WTC11 (cell line): Measurements from ENCODE around the gene BANK1.

Experiments
- TF ChIP-seq, protein P1 (sequence below): sonication (generic); formaldehyde crosslinking; IDR thresholded peaks from 2 replicates; pipeline ENCODE4 v1.8.1; 2022; ENCODE audit warnings: missing genetic modification reagents, borderline replicate concordance
- TF ChIP-seq, protein P2 (sequence below): fragments of 250-450 bp; sonication (Bioruptor Pico); IDR thresholded peaks from 2 replicates; pipeline ENCODE4 v1.8.0; 2021; ENCODE audit warnings: mild to moderate bottlenecking
- TF ChIP-seq, protein P3 (sequence below): fragments of 200-600 bp; IDR thresholded peaks from 2 replicates; pipeline ENCODE4 v1.8.0; 2022; ENCODE audit warnings: antibody characterized with exemption
- TF ChIP-seq, protein P4 (sequence below): sonication (generic); formaldehyde crosslinking; IDR thresholded peaks from 2 replicates; pipeline ENCODE4 v1.8.0; 2022; ENCODE audit warnings: missing genetic modification reagents
- TF ChIP-seq, protein P5 (sequence below): sonication (generic); formaldehyde crosslinking; conservative IDR thresholded peaks from 2 replicates; pipeline ENCODE4 v1.8.1; 2022; ENCODE audit warnings: mild to moderate bottlenecking, missing genetic modification reagents

DNA sequence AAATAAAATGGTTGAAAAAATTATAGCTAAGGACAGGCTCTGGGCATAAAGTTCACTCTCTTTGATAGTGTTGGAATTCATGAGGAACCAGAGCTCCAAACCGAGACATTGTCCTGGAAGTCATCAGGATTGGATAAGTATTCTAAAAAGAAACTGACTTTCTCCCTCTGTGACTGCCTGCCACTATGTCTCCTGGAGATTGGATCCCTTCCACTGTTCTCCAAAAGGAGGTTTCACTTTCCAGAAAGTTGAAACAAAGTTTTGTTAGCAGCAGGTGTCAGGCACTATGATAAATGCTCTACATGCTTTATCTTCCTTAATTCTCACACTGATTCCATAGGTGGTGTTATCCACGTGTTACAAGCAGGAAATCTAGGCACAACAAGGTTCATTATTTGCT, 16.8 kb downstream of the BANK1 start:
- TF ChIP-seq, protein P1, sequence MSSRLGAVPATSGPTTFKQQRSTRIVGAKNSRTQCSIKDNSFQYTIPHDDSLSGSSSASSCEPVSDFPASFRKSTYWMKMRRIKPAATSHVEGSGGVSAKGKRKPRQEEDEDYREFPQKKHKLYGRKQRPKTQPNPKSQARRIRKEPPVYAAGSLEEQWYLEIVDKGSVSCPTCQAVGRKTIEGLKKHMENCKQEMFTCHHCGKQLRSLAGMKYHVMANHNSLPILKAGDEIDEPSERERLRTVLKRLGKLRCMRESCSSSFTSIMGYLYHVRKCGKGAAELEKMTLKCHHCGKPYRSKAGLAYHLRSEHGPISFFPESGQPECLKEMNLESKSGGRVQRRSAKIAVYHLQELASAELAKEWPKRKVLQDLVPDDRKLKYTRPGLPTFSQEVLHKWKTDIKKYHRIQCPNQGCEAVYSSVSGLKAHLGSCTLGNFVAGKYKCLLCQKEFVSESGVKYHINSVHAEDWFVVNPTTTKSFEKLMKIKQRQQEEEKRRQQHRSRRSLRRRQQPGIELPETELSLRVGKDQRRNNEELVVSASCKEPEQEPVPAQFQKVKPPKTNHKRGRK (CRISPR knock-in tag), result no peak
- TF ChIP-seq, protein P2, sequence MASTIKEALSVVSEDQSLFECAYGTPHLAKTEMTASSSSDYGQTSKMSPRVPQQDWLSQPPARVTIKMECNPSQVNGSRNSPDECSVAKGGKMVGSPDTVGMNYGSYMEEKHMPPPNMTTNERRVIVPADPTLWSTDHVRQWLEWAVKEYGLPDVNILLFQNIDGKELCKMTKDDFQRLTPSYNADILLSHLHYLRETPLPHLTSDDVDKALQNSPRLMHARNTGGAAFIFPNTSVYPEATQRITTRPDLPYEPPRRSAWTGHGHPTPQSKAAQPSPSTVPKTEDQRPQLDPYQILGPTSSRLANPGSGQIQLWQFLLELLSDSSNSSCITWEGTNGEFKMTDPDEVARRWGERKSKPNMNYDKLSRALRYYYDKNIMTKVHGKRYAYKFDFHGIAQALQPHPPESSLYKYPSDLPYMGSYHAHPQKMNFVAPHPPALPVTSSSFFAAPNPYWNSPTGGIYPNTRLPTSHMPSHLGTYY (CRISPR knock-in tag), result no peak
- TF ChIP-seq, protein P3, sequence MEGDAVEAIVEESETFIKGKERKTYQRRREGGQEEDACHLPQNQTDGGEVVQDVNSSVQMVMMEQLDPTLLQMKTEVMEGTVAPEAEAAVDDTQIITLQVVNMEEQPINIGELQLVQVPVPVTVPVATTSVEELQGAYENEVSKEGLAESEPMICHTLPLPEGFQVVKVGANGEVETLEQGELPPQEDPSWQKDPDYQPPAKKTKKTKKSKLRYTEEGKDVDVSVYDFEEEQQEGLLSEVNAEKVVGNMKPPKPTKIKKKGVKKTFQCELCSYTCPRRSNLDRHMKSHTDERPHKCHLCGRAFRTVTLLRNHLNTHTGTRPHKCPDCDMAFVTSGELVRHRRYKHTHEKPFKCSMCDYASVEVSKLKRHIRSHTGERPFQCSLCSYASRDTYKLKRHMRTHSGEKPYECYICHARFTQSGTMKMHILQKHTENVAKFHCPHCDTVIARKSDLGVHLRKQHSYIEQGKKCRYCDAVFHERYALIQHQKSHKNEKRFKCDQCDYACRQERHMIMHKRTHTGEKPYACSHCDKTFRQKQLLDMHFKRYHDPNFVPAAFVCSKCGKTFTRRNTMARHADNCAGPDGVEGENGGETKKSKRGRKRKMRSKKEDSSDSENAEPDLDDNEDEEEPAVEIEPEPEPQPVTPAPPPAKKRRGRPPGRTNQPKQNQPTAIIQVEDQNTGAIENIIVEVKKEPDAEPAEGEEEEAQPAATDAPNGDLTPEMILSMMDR, result no peak
- TF ChIP-seq, protein P4, sequence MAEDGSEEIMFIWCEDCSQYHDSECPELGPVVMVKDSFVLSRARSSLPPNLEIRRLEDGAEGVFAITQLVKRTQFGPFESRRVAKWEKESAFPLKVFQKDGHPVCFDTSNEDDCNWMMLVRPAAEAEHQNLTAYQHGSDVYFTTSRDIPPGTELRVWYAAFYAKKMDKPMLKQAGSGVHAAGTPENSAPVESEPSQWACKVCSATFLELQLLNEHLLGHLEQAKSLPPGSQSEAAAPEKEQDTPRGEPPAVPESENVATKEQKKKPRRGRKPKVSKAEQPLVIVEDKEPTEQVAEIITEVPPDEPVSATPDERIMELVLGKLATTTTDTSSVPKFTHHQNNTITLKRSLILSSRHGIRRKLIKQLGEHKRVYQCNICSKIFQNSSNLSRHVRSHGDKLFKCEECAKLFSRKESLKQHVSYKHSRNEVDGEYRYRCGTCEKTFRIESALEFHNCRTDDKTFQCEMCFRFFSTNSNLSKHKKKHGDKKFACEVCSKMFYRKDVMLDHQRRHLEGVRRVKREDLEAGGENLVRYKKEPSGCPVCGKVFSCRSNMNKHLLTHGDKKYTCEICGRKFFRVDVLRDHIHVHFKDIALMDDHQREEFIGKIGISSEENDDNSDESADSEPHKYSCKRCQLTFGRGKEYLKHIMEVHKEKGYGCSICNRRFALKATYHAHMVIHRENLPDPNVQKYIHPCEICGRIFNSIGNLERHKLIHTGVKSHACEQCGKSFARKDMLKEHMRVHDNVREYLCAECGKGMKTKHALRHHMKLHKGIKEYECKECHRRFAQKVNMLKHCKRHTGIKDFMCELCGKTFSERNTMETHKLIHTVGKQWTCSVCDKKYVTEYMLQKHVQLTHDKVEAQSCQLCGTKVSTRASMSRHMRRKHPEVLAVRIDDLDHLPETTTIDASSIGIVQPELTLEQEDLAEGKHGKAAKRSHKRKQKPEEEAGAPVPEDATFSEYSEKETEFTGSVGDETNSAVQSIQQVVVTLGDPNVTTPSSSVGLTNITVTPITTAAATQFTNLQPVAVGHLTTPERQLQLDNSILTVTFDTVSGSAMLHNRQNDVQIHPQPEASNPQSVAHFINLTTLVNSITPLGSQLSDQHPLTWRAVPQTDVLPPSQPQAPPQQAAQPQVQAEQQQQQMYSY (CRISPR knock-in tag), result no peak
- TF ChIP-seq, protein P5, sequence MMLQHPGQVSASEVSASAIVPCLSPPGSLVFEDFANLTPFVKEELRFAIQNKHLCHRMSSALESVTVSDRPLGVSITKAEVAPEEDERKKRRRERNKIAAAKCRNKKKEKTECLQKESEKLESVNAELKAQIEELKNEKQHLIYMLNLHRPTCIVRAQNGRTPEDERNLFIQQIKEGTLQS (CRISPR knock-in tag), result no peak
